IPS-18c (cell line): ENCODE data around the gene TMEM203.

Experiments used
- H3K4me3 ChIP-seq: 2 replicates; pipeline ENCODE4 v1.7.0; 2013; ENCODE audit warnings: low read depth, mild to moderate bottlenecking, low read length, moderate library complexity; ENCODE audit not compliant: insufficient read depth
- H3K9me3 ChIP-seq: one replicate; pipeline ENCODE4 v1.6.1; 2013; ENCODE audit warnings: mild to moderate bottlenecking, low read length, moderate library complexity; ENCODE audit not compliant: control insufficient read depth, insufficient read depth

The TMEM203 gene

GRCh38 chr9:137233143-137233980 lies 27.9 kb upstream of the TMEM203 start:
- Histone ChIP-seq H3K4me3 (no peak overlapping the region), H3K9me3 (no peaks in the 10 kb centered on the region)

- H3K4me3 ChIP-seq = no peak overlapping the region
- no peaks in the 10 kb centered on the region for H3K9me3 ChIP-seq
These were observed 27.1 kb upstream of the TMEM203 start for GRCh38 chr9:137232510-137232909.

- H3K4me3 ChIP-seq = no peak overlapping the region
- no peaks in the 10 kb centered on the region for H3K9me3 ChIP-seq
These were observed 26.7 kb upstream of the TMEM203 start for GRCh38 chr9:137232101-137232500.

- no peak overlapping the region for H3K4me3 ChIP-seq
- no peaks in the 10 kb centered on the region for H3K9me3 ChIP-seq
These were observed 26.1 kb upstream of the TMEM203 start for GRCh38 chr9:137231372-137232039.

GRCh38 chr9:137230705-137231371 lies 25.4 kb upstream of the TMEM203 start, which contains the start of gene SLC34A3:
TSS of gene SLC34A3 (plus strand) at chr9:137230901. CDS start at chr9:137231703, 802 bp downstream.
- no peak within 1 kb of the TSS for H3K4me3 ChIP-seq
- no peaks in the 10 kb centered on the region for H3K9me3 ChIP-seq

GRCh38 chr9:137229903-137230704 lies 24.7 kb upstream of the TMEM203 start:
- Histone ChIP-seq H3K4me3 (no peak overlapping the region), H3K9me3 (no peaks in the 10 kb centered on the region)

- no peak overlapping the region for H3K4me3 ChIP-seq
- H3K9me3 ChIP-seq = no peaks in the 10 kb centered on the region
These were observed 23.8 kb upstream of the TMEM203 start for GRCh38 chr9:137228968-137229896.

- Histone ChIP-seq H3K4me3 (no peak overlapping the region), H3K9me3 (no peaks in the 10 kb centered on the region)
These were observed 23.1 kb upstream of the TMEM203 start for GRCh38 chr9:137228506-137228967.

- no peaks in the 10 kb centered on the region for H3K9me3 ChIP-seq
- H3K4me3 ChIP-seq = no peak overlapping the region
These were observed 22.5 kb upstream of the TMEM203 start for GRCh38 chr9:137227853-137228505.

- Histone ChIP-seq H3K9me3 (no peaks in the 10 kb centered on the region), H3K4me3 (no peak within 1 kb of the TSS)
These were observed 21.8 kb upstream of the TMEM203 start, which contains the start of gene RNF224 for GRCh38 chr9:137227054-137227852. TSS of gene RNF224 (plus strand) at chr9:137227502. CDS start at chr9:137228336, 834 bp downstream.

GRCh38 chr9:137226338-137227053 lies 21.0 kb upstream of the TMEM203 start:
- H3K4me3 ChIP-seq = no peak overlapping the region
- peaks cover 1% of the 10 kb centered on the region for H3K9me3 ChIP-seq

- peaks cover 2% of the 10 kb centered on the region for H3K9me3 ChIP-seq
- no peak overlapping the region for H3K4me3 ChIP-seq
These were observed 20.4 kb upstream of the TMEM203 start for GRCh38 chr9:137225699-137226331.

GRCh38 chr9:137224830-137225694 lies 19.6 kb upstream of the TMEM203 start, which contains the start of gene CYSRT1:
TSS of gene CYSRT1 (plus strand) at chr9:137225174. CDS start at chr9:137225622, 448 bp downstream.
- H3K9me3 ChIP-seq = peaks cover 2% of the 10 kb centered on the region
- H3K4me3 ChIP-seq = peak within 1 kb of the TSS; percentile 80
